SU-DHL-6 (cell line): ENCODE data around the gene SERTAD2.

ENCODE experiments used
- EZH2phosphoT487 ChIP-seq: fragments of 200-600 bp; sonication (generic), shearing (Covaris generic); conservative IDR thresholded peaks from 2 replicates; pipeline ENCODE4 v1.6.1; 2018; ENCODE audit warnings: mild to moderate bottlenecking, antibody characterized with exemption, low read length, moderate library complexity, mixed read lengths
- TF ChIP-seq, protein P1 (sequence below): fragments of 200-600 bp; sonication (generic); IDR thresholded peaks from one replicate; pipeline ENCODE4 v1.5.1; 2017; ENCODE audit warnings: antibody characterized with exemption, mild to moderate bottlenecking, low read length, moderate library complexity; ENCODE audit not compliant: insufficient read depth, poor library complexity, severe bottlenecking

DNA sequence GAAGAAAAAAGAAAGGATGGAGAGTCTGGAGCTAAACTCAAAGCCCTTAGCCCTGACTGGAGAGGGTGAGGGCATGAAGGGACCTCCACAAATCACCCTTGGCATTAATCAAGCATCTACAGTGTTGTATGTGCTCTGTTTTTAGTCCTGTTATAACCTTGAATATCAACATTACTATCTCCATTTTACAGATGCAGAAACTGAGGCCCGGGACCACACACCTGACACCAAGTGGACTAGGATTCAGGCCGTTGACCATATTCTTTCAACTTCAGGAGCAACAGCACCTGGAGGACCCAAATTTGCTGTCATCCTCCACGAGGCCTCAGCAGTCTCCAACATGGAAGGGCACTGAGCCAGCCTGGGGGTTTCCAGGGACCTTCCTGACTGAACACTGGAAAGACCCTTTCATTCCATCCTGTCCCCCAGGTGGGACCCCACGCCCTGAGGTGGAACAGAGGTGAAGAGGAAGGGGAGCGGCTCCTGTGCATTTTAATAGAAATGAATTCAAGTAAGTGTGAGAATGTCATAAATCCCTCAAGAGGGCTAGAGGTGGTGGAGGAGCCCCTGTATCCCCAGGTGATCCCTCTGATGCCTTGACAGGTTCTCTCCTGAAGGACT is 41.0 kb downstream of the SERTAD2 start:
- TF ChIP-seq, protein P1, sequence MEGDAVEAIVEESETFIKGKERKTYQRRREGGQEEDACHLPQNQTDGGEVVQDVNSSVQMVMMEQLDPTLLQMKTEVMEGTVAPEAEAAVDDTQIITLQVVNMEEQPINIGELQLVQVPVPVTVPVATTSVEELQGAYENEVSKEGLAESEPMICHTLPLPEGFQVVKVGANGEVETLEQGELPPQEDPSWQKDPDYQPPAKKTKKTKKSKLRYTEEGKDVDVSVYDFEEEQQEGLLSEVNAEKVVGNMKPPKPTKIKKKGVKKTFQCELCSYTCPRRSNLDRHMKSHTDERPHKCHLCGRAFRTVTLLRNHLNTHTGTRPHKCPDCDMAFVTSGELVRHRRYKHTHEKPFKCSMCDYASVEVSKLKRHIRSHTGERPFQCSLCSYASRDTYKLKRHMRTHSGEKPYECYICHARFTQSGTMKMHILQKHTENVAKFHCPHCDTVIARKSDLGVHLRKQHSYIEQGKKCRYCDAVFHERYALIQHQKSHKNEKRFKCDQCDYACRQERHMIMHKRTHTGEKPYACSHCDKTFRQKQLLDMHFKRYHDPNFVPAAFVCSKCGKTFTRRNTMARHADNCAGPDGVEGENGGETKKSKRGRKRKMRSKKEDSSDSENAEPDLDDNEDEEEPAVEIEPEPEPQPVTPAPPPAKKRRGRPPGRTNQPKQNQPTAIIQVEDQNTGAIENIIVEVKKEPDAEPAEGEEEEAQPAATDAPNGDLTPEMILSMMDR: no peak
- TF ChIP-seq EZH2phosphoT487: no peak
